ENCODE measurements around the gene TVP23C.

Gene TVP23C

DNA sequence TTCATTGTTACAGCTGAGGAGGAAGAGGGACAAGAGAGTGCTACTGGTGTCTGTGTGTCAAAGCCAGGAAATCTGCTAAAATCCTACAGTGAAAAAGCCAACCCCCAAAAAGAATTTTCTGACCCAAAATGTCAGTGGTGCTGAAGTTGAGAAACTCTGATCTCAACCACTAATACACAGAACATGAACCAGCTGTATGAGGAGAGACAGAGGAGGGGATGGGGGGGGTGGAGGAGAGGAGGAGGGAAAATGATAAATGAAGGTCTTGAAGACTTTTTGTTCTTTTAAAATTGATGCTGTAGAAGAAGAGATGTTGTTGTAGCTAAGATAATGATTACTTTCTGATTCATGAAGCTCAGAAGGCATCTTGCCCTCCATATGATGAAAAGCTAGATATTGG, 68.5 kb downstream of the TVP23C start:
- DNase-seq, result no peak

DNA sequence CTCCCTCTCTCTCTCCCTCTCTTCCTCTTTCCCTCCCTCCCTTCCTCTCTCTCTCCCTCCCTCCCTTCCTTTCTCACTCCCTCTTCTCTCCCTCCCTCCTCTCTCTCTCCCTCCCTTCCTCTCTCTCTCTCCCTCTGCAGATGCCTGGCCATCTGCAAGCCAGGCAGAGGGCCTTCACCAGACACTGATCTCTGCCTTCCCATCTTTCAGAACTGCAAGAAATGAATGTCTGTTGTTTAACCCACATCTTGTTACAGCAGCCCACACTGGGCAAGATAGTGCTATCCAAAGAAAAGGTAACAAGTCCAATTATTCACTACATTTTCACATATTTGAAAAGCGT, 69.6 kb downstream of the TVP23C start:
- DNase-seq, result no peak

DNA sequence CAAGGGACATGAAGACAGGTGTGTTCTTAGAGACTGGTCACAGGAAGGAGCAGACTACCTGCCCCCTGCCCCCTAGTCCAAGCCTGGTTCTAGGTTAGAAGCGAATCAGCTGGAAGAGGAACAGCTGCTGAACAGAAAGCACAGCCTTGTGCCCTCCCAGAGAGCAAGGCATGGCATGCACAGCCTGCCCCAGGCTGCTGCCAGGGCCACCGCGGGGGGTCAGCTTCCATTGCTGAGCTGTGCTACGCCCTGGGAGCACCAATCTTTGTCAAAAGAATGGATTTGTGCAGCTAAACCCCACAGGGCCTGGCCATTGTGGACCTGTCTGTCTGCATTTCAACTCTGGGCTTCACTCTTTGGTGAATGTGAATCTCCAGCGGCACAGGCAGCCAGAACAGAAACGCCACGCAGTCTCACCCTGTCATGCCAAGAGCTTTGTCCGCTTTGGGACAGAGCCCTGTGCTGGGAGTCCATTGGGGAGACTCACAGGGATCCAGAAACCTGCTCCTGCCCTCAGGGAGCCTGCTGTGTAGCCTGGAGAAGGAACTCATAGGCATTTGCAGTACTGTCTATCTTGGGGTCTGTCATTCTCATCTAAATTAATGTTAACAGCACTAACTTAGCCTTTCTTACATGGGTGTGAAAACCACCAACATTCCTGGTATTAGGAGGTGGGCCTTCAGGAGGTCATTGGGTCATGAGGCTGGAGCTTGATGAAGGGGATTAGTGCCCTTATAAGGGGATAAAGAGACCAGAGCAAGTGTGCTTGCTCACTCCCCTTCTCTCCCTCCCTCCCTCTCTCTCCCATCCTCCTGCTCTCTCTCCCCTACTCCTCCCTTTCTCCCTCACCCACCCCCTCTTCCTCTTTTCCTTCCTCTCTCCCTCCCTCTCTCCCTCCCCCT, 70.2 kb downstream of the TVP23C start:
- no peak for DNase-seq

DNA sequence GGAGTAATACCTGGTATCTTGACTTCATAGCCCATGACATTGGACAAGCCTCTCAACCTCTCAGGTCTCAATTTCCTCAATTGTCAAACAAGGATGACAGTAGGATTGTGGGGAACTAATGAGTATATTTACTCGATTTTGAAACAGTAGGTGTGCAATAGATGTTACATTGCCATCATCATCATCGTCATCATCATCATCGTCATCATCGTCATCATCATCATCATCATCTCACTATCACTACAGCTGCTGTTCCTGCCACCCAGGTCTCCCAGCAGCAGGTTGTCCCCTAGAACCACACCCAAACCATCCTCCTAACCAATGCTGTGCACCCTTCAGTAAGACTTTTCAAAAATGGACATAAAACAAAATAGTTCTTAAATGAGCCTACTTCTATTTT, 71.1 kb downstream of the TVP23C start:
- no peak for DNase-seq

DNA sequence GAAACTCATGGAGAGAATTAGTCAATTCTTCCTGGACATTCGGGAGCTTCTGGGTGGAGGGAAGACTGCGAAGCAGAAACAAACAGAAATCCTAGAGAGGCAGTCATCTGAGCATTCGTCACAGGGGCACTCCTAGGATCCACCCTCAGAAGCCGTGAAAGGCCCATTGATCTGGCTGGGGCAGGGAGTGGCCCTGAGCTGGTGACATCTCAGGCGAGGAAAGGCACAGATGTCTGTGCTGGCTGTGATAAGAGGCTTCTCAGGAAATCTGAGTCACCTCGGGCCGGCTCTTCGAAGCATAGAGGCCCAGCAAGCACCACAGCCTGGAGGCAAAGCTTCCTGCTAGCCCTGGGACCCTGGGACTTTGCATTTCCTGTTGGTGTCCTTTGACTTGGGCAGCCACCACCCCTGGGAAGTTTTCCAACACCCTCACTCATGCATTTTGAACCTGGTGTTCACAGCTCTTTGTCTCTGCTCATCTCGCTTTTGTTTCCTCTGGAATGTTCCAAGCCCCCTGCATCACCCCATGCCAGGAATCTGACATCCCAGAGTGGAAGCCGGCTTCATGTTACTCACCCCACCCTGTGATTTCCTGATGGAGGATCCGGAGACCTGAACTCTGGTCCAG, 72.5 kb downstream of the TVP23C start:
- no peak for DNase-seq

DNA sequence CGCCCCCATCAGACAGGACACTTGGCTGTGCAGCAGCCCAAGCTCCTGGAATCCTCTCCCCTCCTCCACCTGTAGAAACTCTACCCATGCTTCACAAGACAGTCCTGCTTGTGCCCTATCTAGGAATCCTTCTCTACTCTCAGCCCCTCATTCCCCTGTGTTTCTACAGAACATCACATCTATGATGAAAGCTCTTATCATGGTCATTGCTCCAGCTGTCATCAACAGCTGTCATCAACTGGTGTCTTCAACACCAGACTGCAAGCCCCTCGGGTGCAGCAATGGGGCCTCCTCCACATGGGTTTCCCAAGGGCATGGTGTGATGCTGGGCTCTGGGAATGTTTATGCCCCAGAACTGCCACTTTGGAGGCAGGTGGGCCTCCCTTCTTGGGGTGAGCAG, 74.7 kb downstream of the TVP23C start:
- no peak for DNase-seq

DNA sequence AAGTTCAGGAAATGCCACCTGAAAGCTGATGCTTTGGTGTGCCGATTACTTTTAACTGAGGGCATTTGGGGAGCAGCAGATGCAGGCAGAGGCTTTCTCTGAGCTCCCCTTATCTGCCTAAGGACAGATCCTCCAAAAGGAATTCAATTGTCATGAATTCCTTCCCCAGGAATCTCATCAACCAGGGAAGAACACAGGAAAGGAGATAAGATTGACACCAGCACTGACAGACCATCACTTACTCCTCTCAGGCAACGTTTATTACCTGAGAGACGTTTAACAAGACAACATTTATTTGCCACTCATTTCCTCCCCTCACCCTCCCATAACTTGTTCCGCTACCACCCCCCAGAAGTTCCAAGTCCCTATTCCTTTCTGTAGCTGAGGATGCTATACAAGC, 78.2 kb downstream of the TVP23C start:
- DNase-seq, result no peak

DNA sequence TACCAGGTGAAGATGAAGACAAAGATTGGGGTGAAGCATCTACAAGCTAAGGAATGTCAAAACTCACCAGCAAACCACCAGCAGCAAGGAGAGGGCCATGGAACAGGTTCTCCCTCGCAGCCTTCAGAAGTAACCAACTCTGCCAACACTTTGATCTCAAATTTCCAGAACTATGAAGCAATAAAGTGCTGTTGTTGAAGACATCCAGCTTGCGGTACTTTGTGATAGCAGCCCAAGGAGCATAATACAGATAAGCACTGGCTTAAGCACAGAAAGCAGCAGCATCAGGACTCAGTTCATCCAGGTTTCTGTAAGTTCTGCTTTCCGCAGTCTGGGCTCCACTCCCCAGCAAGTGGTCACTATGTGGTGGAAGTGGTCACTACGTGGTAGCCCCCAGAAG, 79.9 kb downstream of the TVP23C start:
- DNase-seq, result no peak

DNA sequence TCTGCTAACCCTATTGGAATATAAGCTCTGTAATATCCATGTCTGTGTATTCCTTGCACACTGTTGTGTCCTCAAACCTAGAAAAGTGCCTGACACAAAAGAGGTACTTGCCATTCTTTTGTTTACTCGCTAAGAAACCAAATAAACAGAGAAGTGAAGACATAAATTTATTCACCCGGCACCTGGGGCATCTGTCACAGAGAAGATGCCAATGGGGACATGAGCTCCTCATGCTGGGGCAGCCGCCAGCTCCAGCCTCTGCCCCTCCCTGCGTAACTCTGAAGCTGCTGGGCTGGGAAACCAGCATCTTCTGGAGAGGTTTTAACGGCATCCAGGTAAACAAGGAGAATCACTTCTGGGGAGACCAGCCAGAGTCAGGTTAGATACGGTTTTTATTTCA, 80.8 kb downstream of the TVP23C start:
- DNase-seq, result no peak

DNA sequence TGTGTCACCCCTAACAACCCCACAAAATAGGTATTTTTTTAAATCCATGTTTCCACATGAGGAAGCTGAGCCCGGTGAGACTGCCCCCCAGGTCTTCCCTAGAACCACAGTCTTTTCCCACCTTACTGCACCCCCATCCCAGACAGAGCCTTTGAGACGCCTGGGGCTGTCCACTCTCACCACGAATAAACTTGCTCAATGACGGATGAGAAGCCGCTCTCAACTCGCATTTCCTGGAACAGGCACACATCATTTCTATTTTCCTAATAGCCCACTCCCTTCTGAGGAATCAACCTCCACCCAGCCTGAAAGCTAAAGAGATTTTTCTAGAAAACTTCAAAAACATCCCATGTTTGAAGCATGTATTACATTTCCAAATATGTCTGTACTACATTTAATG, 81.8 kb downstream of the TVP23C start:
- DNase-seq, result no peak

DNA sequence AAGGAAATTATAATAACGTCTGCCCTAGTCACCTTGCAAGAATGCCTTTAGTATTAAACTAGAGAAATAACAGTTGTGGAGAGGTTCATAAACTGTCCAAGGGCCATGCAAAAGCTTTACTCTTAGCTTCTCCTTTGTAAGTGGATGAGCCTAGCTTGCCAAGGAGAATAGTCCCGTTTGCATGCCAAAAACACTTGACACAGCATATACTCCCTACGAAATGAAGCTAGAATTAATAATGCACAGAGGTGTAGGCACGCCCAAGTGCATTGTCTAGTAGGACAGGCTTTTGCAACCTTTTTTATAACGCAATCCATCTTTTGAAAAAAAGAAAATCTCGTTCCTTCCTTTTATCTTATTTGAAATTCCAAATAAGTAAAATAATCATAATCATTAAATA, 83.1 kb downstream of the TVP23C start:
- DNase-seq, result no peak

DNA sequence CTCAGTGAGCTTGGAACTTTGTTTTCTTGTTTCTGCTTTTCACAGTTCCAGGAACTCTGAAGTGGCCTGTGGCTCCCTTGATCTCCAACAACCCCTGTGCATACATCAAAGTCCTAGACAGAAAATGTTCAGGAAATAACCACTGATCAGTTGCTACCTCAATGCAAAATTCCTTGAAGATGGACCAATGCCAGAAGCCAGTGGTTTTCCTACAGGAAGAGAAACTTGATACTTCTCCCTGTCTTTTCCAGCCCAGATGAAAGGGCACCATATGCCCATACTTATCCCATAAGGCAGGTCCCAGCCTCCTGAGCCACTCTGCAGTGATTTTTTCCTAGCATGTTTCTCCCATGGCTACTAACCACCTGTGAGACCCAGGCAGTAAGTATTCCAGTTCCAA, 83.6 kb downstream of the TVP23C start:
- DNase-seq, result no peak

DNA sequence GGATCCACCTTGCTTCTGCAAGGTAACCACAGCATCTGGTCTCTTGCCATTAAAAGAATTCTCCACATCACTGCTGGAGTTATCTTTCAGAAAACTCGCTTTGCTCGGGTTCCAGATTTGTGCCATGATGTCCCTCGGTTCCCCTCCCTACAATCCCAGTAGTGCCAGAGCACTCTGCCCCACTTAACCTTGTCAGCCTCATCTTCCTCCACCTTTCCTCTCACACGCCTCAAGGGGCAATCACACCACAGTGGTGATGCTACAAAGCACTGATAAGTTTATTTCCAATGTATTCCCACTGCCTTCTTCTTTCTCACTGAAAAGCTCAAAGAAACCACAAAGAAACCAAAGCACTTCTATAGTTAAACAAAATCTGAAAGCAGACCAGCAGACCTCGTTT, 84.4 kb downstream of the TVP23C start:
- no peak for DNase-seq

DNA sequence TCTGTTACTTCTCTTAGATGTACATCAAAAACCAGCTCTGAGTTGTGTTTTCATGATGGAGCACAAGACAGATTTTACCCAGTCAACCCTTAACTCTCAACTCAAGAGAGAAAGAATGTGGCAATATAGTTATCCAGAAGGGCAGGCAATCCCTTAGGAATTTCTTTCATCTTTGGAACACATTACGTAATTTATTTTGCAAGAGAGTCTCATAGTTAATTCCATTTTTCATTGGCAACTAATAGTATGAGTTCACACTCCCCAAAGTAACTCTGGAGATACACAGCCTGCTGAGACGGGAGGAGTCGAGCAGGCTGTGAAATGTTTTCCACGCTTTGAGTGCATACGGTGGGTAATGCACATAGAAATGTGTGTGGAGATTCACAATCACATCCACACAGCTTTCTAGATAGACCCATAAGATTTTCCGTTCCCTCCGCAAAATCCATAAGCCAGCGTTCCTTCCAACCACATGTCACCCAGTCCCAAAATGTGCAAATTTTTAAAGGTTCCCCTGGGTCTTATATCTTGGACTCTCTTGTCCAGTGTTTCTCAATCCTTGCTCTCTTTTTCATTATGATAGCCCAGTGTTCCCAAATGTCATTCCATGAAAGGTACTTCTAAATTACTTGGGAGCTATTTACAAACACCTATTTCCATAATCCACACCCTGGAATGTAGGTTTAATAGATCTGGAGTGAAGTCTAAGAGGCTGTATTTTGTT, 87.5 kb downstream of the TVP23C start:
- no peak for DNase-seq

DNA sequence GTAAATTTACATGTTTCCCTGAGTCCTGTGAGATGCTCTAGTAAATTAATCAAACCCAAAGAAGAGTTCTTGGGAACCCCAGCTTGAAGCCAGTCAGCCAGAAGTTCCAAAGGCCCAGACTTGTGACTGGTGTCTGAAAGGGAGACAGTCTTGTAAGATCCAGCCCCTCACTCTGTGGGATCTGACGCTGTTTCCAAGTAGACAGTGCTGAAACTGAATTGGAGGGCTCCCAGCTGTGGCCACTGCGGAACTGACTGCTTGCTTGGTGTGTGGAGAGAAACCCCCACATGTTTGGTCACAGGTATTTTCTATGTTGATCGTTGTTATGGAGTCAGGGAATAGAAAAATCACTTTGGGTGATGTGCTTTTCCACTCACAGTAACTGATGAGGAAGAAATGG, 90.4 kb downstream of the TVP23C start:
- no peak for DNase-seq

DNA sequence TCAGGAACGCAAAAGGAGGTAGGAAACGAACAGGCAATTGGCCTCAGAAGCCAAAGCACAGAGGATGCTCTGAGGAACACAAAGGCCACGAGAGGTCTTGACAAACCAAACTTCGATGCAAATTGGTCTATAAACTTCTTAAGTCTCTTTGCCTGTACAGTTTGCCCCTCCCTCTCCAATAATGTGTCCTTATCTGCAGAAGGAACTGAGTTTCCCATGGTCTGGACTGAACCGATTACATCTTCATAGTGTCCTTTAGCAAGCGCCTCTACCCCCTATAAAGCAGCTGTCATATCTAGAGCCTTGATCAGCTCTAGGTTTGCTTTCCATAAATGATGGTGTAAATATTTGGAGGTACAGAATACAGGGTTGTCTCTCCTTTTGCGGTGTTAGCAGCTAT, 92.7 kb downstream of the TVP23C start:
- DNase-seq, result no peak

DNA sequence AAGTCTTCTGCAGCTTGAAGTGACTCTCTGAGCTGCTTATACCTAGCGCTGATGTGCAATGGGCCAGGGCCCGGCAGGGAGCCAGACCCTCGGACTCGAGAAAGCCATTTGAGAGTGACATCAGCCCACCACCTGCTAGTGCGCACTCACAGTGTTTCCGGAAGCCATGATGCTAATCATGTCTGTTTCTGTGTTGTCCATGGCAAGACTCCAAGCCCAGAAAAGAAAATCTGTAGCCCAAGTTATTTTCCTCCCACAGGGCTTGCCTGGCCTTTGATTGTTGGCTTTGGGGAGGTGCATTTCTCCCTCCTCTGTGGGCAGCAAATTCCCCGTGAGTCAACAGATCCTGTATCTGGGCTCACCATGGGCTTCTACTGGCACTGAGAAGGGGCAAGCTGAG, 94.0 kb downstream of the TVP23C start:
- no peak for DNase-seq

DNA sequence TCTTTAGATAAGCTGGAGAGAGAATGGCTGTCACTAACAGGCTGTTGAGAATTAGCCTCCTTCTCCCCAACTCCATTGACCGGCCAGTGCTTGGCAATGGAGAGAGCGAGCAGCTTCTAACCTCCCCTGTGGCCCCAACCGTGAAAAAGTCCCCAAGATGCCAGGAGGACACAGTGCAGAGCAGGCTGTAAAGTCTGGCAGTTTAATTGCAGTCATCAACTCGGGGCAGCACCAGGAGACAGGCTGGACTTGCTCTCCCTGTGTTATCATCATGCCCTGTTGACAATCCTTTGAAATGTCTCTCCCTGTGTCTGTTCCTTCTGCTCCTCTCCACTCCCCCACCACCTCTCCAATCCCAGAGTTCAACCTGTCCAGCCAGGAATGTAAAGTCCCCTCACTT, 95.2 kb downstream of the TVP23C start:
- DNase-seq, result no peak

DNA sequence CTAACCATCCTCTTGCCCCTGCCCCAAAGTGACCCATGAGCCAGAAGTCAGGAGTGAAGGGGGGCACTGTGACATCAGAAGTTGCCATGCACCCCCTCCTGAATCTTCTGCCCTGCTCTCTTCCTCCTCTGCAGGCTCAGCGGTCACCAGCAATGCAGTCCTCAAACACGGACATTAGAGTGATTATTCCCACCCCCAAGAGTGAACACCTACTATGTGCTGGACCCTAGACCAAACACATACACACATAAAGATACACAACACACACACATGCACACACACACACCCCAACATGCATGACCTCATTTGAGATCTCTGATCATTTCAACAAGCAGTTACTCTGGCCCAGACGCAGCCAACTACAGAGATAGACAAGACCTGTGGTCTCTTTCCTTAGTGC, 95.7 kb downstream of the TVP23C start, which contains the start of gene CDRT4:
Gene CDRT4, minus strand, starts transcription at position 30 of the 400 bp plus-strand sequence. CDS start 27,383 bp downstream, outside the sequence.
- DNase-seq, result no peak

DNA sequence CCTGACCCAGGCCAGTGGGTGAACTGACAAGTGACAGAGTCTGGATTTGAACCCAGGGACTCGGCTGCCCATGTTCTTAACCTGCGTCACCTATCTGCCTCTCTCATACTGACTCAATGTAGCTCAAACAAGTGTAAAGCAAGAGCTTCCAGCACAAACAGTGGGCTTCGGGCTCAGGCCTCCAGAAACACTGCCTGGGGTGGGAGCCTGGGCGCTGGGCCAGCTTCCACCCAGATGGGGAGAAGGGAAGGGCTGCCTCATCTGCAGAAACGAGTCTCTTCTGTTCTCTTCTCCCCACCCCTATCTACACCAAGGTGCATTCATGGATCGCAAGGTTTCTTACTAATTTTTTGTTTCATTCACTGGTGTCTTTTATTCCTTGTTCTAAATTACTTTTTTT, 97.2 kb downstream of the TVP23C start:
- no peak for DNase-seq

DNA sequence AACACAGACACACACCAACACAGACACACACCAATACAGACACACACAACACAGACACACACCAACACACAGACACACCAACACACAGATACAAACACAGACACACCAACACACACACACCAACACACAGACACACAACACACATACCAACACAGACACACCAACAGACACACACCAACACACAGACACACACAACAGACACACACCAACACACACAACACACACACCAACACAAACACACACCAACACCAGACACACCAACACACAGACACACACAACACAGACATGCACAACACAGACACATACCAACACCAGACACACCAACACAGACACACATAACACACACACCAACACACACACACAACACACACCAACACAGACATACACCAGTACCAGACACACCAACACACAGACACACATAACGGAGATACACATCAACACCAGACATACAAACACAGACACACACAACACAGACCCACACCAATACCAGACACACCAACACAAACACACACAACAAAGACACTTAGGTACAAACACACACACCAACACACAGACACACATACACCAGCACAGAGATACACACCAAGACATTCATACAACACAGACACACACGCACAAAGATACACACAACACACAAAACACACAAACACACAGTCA, 98.1 kb downstream of the TVP23C start:
- DNase-seq, result no peak

DNA sequence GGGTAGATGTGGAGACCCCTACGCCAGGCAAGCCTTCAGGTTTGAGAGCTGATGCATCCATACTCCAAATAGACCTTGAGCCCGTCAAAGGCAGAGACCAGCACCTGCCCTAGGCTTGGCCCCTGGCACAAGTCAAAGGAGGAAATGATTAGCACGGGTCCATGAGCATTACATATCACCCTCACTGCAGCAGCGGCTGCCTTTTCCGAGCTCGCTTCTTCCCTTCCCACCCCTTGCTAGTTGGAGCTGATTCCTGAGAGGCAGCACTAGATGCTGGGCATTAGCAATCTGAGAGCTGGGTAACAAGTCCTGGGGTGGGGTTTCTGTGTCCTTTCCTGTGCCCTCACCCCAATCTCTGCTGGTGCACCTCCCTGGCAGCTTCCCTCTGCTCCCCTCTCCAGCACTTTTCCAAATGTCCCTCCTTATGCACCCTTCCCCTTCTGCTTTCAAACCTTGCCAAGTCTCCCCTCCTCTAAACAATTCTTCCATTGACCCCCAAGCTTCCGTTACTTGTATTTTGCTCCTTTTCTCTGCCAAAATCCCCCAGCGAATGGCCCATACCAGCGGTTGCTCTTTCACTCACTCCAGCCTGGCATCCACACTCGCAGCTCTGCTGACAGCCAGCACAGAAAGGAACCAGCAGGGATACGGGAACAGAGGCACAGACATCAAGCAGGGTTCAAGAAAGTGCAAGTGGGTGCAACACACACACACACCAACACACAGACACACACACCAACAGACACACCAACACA, 98.9 kb downstream of the TVP23C start:
- no peak for DNase-seq

Measured in activated T-cell treated with anti-CD3 and anti-CD28 coated beads for 4 hours (primary cell).